ENCODE measurements around the gene TLE1.
"Not testable (repeated sequence)": the region's sequence is repeated elsewhere in the genome, so short reads cannot be mapped to it uniquely, and the experiment has no call there.

Gene TLE1

DNA sequence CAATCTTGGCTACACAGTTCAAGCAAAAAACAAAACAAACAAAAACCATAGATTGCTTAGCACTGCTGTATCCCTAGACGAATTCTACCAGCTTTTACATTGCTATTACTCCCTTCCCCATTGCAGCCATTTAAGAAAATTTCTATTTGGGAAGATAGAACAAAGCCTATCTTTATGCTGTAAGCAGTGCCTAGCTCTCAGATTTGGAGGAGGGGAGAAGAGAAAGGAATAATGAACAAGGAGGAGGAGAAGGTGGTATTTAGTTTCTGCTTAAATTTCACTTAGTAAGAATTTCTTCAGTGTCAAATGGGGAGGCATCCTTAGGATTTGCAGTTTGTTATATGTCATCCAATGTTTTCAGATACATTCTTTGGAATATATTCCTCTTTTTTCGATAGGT lies 16.2 kb upstream of the TLE1 start:
- Histone ChIP-seq H3K4me1 (ENCODE audit: control insufficient read depth, insufficient read depth, low read length) (no peaks in the 10 kb centered on the region), H3K27me3 (ENCODE audit: control insufficient read depth, insufficient read depth, low read length) (no peaks in the 10 kb centered on the region)

DNA sequence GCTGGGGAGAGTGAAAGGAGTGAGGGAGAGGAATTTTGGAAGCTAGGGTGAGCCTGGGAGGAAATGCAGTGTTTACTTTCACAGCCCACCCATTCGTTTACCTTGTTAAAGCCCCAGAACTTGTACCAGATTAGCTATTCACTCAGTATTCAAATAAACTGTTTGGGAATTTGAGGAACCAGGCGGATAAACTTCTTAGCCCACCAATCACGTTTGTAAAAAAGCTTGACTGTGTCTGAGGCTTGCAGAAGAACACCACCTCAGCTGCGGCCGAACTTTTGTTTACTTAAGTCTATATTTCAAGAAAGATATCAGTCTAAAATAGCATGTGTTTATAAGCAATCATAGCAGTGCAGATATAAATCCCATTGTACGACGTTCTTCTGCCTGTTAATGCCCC lies 5.2 kb upstream of the TLE1 start:
- H3K9ac ChIP-seq (ENCODE audit: low read length), result no peak overlapping the region
- no peaks in the 10 kb centered on the region for H3K4me1 ChIP-seq (ENCODE audit: control insufficient read depth, insufficient read depth, low read length)
- H3K27ac ChIP-seq (ENCODE audit: low read depth, low read length), result no peak overlapping the region
- no peak overlapping the region for H3K4me3 ChIP-seq (ENCODE audit: low read length)
- H3K27me3 ChIP-seq (ENCODE audit: control insufficient read depth, insufficient read depth, low read length), result no peaks in the 10 kb centered on the region
- H3K36me3 ChIP-seq (ENCODE audit: control insufficient read depth, insufficient read depth, low read length), result no peaks in the 10 kb centered on the region

More for the DNA sequence above, 16.2 kb upstream of the TLE1 start:
- H3K4me3 ChIP-seq (ENCODE audit: low read length), result no peak overlapping the region
- H3K9ac ChIP-seq (ENCODE audit: low read length), result no peak overlapping the region
- H3K36me3 ChIP-seq (ENCODE audit: control insufficient read depth, insufficient read depth, low read length), result no peaks in the 10 kb centered on the region
- H3K27ac ChIP-seq (ENCODE audit: low read depth, low read length), result no peak overlapping the region

DNA sequence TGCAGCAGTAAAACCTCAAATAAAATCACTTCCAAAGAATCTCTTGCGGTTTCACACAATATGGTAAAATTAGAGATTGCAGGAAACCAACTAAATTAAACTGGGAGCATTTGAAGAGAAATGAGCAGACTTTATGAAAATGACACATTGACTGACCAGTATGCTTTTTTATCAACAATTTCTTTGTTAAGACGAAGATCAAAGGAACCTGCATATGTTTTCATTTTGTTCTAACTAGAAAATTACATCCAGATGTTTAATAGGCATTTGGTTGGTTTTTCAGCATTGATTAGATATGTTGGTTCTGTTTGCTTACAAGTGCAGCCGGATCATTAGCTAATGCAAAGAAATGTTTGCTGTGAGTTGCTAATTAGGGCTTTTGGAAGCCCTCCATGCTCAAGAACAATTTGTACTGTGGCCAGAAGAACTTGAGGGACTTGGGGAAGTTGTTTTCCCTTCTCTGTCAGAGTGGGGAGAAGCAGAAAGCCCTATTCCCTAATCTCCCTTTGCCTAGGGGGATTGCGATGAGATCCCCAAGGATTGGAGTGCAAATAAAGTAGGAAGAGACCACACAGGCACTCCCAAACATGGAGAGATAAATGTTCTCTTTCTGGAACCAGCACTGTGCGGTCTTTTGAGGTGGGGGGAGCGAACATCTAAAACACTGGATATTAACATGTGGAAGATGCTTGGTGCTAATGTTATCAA lies 4.5 kb upstream of the TLE1 start:
- Histone ChIP-seq H3K27me3 (ENCODE audit: control insufficient read depth, insufficient read depth, low read length) (no peaks in the 10 kb centered on the region), H3K4me3 (ENCODE audit: low read length) (no peak overlapping the region), H3K27ac (ENCODE audit: low read depth, low read length) (no peak overlapping the region), H3K36me3 (ENCODE audit: control insufficient read depth, insufficient read depth, low read length) (no peaks in the 10 kb centered on the region), H3K9ac (ENCODE audit: low read length) (no peak overlapping the region), H3K4me1 (ENCODE audit: control insufficient read depth, insufficient read depth, low read length) (no peaks in the 10 kb centered on the region)

DNA sequence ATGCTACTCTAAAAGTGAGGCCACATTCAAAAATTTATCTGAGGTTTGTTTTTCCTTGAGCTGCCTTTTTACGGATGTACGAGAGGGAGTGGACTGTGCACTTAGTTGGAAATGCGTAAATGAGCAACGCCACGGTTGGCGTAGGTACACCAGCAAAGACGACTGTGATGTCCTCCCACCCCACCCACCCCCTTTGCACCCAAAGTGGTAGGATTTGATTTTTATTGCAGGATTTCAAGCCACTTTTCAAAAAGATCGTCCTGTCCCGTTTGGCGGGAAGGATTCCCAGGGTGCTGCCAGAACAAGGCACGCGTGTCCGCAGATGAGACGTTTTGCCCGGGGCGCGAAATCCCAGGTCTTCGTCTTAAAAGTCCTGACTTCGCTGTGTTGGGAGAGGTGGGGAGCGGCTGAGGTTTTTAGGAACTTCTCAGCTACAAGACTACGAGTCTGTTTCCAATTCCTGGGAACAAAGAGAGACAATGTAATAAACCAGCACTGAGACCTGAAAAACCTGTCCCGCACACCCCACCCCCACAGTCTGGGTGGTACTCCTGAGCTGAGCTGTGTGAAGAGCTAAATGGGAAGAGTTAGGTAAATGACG lies 1.0 kb upstream of the TLE1 start:
- Histone ChIP-seq H3K27ac (ENCODE audit: low read depth, low read length) (peak overlapping the region; percentile 75), H3K36me3 (ENCODE audit: control insufficient read depth, insufficient read depth, low read length) (no peaks in the 10 kb centered on the region), H3K4me1 (ENCODE audit: control insufficient read depth, insufficient read depth, low read length) (peaks cover 15% of the 10 kb centered on the region), H3K27me3 (ENCODE audit: control insufficient read depth, insufficient read depth, low read length) (no peaks in the 10 kb centered on the region), H3K9ac (ENCODE audit: low read length) (no peak overlapping the region), H3K4me3 (ENCODE audit: low read length) (peak overlapping the region; percentile 72)

DNA sequence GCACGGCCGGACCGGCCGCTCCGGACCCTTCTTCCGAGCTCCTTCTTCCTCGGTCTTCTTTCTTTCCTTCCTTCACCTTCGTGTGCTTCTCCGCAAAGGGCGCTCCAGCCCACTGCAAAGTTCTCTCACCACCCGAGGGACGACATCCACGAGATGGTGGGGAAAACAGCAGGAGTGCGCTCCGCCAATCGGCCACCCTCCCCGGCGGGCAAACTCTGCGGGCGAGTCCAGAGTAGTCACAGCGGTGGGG lies 329 bp downstream of the TLE1 start:
- Histone ChIP-seq H3K4me1 (ENCODE audit: control insufficient read depth, insufficient read depth, low read length) (peaks cover 18% of the 10 kb centered on the region), H3K27ac (ENCODE audit: low read depth, low read length) (peak overlapping the region; percentile 92), H3K9ac (ENCODE audit: low read length) (peak overlapping the region; percentile 13), H3K4me3 (ENCODE audit: low read length) (peak overlapping the region; percentile 90)
- not testable (repeated sequence) for H3K27me3 ChIP-seq (ENCODE audit: control insufficient read depth, insufficient read depth, low read length); H3K36me3 ChIP-seq (ENCODE audit: control insufficient read depth, insufficient read depth, low read length)

DNA sequence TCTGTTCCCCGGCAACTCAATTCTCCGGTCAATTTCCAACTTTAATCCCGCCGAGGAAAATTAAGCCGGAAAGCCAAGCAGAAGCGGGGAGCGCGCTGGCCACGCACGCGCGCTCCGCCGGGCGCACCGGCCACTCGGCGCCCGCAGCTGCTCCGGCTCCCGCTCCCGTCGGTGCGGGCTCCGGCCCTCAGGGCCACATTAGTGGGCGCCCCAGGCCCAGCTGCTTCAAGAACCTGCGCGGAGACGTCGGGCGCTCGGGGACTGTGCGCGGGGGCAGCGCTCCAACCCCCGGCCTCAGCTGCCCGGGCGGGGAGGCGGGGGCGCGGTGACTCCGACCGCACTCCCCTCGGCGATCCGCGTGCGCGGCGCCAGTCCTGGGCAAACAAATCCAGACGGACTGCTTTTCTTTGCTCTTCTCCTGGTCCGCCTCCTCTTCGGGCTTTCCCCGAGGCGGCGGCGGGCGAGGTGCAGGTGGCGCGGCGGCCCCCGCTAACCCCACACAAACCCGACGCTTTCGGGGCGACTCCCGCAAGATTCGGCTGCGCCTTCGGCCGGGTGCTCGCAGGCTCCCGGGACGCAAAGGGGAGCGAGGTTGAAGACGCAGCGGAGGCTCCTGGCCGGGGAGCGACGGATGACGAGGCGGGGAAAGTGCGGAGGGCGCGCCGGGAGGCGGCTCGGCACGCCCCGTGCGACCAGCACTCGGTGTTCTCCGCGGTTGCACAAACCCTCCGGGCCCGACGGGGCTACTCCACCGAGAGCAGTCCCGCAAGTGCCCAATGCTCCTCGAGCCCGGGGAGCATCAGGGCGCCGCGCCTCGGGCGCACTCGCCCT lies 870 bp downstream of the TLE1 start:
- Histone ChIP-seq H3K9ac (ENCODE audit: low read length) (peak overlapping the region; percentile 22), H3K27ac (ENCODE audit: low read depth, low read length) (peak overlapping the region; percentile 92), H3K4me3 (ENCODE audit: low read length) (peak overlapping the region; percentile 90), H3K4me1 (ENCODE audit: control insufficient read depth, insufficient read depth, low read length) (peaks cover 18% of the 10 kb centered on the region)
- not testable (repeated sequence) for H3K27me3 ChIP-seq (ENCODE audit: control insufficient read depth, insufficient read depth, low read length); H3K36me3 ChIP-seq (ENCODE audit: control insufficient read depth, insufficient read depth, low read length)

DNA sequence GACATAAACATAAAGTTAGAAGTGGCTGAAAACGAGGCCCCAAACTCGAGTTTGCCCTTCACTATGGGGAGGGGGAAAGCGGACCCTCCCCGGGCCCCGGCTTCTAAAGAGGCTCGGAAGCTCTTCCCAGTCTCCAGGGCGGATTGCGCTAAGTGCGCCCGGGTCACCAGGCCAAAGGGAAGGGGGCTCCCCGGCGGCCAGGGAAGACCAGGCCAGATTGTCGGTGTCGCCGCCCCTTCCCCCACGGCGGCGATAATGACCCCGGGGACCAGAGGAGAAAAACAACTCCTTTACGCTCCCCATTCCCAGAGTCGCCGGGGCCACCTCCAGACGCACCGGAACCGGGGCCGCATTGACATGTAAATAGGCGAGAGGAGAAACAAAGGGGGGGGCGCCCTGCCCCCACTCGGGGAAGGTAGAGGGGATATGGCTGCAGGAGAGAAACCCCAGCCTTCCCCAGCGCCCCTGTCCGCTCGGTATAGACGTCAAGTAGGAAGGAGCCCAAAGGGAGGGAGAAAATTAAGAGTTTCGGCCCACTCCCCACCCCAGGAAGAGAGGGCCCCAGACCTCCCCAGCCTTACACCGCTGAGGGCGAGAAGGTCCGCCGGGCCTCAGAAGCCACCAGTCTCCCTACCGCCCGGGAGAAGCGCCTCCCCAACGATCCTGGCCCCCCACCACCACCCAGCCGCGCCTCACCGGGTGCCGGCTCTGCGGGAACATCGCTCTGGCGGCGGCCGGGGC lies 1.7 kb downstream of the TLE1 start:
- H3K36me3 ChIP-seq (ENCODE audit: control insufficient read depth, insufficient read depth, low read length), result no peaks in the 10 kb centered on the region
- peak overlapping the region; percentile 60 for H3K9ac ChIP-seq (ENCODE audit: low read length)
- H3K4me3 ChIP-seq (ENCODE audit: low read length), result peak overlapping the region; percentile 90
- peak overlapping the region; percentile 92 for H3K27ac ChIP-seq (ENCODE audit: low read depth, low read length)
- peaks cover 23% of the 10 kb centered on the region for H3K4me1 ChIP-seq (ENCODE audit: control insufficient read depth, insufficient read depth, low read length)
- H3K27me3 ChIP-seq (ENCODE audit: control insufficient read depth, insufficient read depth, low read length), result no peaks in the 10 kb centered on the region

DNA sequence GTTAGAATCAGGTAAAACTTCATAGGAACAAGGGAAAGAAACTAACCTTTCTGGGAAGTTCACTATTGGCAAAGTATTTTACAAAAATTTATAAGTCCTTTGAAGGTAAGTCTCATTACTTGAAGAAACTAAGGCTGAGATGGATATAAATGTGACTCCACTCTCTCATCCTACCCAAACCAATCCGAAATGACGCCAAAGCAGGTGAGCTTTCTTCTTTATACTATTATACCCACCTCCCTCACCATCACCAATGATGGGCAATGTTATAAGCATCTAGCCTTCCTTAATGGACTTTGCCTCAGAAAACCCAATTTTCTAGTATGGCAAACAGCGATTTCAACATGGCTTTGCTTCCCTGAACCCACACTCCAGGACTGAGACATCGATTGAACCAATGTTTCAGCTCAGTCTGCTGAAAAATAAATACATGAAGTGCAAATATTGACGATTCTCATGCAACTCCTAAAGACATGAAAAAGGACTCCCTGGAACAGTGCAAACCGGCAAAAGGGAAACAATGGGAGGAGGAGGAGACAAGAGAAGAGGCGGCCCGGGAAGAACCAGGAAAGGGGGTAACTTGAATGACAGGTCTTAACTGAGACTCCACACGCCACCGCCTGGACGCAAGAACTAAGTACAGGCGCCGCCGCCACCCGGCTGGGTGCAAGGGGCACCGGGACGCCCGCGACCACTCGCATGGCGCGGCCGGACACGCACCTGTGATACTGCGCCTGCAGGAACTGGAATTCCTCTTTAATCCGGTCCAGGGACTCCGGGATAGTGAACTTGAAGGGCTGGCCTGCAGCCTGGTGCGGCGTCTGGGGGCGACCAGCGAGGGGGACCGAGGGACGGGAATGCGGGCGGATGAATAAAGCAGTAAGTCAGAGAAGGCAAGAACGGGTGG lies 2.5 kb downstream of the TLE1 start:
- Histone ChIP-seq H3K36me3 (ENCODE audit: control insufficient read depth, insufficient read depth, low read length) (no peaks in the 10 kb centered on the region), H3K27ac (ENCODE audit: low read depth, low read length) (peak overlapping the region; percentile 92), H3K27me3 (ENCODE audit: control insufficient read depth, insufficient read depth, low read length) (no peaks in the 10 kb centered on the region), H3K9ac (ENCODE audit: low read length) (peak overlapping the region; percentile 60), H3K4me3 (ENCODE audit: low read length) (peak overlapping the region; percentile 90), H3K4me1 (ENCODE audit: control insufficient read depth, insufficient read depth, low read length) (peaks cover 23% of the 10 kb centered on the region)

DNA sequence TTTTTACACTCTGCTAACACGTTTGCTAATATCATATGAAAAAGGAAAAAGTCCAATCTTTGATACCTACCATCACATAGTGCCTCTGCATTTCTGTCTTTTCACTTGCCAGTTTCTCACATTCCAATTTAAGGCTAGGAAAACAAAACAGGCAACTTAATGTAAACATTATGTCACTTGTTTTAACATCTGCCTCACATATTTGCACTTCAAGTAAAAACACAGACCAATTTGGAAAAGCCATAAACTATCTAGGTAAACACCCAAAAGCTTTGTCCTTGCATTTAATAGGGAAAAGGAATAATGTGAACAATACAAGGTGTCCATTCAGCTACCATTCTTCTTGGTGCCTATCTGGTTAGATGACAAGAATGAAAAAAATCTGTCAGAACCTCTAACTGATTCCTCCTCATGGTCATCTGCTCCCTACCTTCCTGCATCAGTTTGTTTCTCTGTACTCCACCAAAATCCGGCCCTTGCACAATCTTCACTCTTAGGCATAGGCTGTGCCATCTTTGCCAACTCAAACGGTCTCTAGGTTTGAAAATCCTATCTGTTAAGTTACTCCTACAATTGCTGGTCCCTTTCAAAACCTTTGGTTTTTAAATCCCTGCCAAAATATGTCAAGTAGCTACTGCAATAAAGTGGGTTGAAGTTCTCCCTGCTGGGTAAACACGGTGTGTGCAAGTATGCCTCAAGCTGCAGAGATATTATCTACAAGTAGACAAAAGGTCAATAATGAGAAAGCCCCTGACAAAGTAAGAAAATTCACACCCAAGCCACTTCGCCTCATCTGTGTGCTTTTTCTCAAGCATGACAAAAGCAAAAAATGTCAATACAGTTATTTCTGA lies 3.4 kb downstream of the TLE1 start:
- peak overlapping the region; percentile 92 for H3K27ac ChIP-seq (ENCODE audit: low read depth, low read length)
- peak overlapping the region; percentile 90 for H3K4me3 ChIP-seq (ENCODE audit: low read length)
- H3K9ac ChIP-seq (ENCODE audit: low read length), result no peak overlapping the region
- H3K36me3 ChIP-seq (ENCODE audit: control insufficient read depth, insufficient read depth, low read length), result peaks cover 3% of the 10 kb centered on the region
- no peaks in the 10 kb centered on the region for H3K27me3 ChIP-seq (ENCODE audit: control insufficient read depth, insufficient read depth, low read length)
- H3K4me1 ChIP-seq (ENCODE audit: control insufficient read depth, insufficient read depth, low read length), result peaks cover 23% of the 10 kb centered on the region

DNA sequence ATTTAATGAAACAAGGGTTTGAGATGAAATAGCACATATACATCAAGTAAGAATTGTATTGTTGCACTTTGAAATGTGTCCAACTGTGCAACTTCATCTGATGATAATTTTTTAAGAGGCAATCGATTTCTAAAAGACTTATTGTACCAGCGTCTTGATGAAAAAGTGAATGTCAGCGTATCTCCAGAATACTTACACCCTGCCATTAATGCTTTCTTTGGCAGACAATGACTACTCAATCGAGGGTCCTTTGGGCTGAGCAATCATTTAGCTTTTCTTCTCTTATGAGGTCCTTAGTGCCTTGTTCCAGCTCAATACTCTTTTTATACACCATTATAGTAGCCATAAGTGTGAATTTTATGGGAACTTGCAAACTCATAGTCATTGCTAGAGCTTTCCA lies 4.7 kb downstream of the TLE1 start:
- no peak overlapping the region for H3K27ac ChIP-seq (ENCODE audit: low read depth, low read length)

DNA sequence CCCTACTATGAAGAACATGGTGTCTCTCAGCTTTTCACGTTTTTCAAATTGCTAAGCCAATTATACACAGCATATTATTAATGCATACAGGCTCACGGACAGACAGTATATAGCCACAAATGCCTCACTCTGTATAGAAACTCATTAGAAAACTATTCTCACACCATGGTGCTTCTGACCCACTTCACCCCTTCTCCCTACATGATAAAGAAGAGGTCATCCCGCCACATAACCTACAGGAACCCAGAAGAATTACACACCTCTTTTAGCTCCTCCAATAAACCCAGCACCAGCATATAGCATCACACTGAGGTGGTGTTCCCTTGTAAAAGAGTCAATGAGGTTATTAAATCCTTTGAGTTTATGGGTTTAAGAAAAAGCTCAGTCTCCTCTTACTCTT lies 5.6 kb downstream of the TLE1 start:
- Histone ChIP-seq H3K36me3 (ENCODE audit: control insufficient read depth, insufficient read depth, low read length) (peaks cover 3% of the 10 kb centered on the region), H3K4me1 (ENCODE audit: control insufficient read depth, insufficient read depth, low read length) (peaks cover 31% of the 10 kb centered on the region), H3K27ac (ENCODE audit: low read depth, low read length) (no peak overlapping the region), H3K27me3 (ENCODE audit: control insufficient read depth, insufficient read depth, low read length) (no peaks in the 10 kb centered on the region), H3K9ac (ENCODE audit: low read length) (no peak overlapping the region), H3K4me3 (ENCODE audit: low read length) (no peak overlapping the region)

More for the DNA sequence above, 4.7 kb downstream of the TLE1 start:
- Histone ChIP-seq H3K4me3 (ENCODE audit: low read length) (no peak overlapping the region), H3K9ac (ENCODE audit: low read length) (no peak overlapping the region), H3K4me1 (ENCODE audit: control insufficient read depth, insufficient read depth, low read length) (peaks cover 28% of the 10 kb centered on the region), H3K27me3 (ENCODE audit: control insufficient read depth, insufficient read depth, low read length) (no peaks in the 10 kb centered on the region), H3K36me3 (ENCODE audit: control insufficient read depth, insufficient read depth, low read length) (peaks cover 3% of the 10 kb centered on the region)
